BLaER1 (cell line): ENCODE data around the gene SRRD.

Experiments used
- H3K27ac ChIP-seq: shearing (Covaris generic); formaldehyde crosslinking; 2 replicates; pipeline ENCODE4 v1.8.1; 2022
- H3K27me3 ChIP-seq: shearing (Covaris generic); formaldehyde crosslinking; 2 replicates; pipeline ENCODE4 v1.8.1; 2022
- H3K36me3 ChIP-seq: shearing (Covaris generic); formaldehyde crosslinking; 2 replicates; pipeline ENCODE4 v1.8.1; 2022
- H3K4me1 ChIP-seq: shearing (Covaris generic); formaldehyde crosslinking; 2 replicates; pipeline ENCODE4 v1.8.1; 2022
- H3K4me2 ChIP-seq: shearing (Covaris generic); formaldehyde crosslinking; 2 replicates; pipeline ENCODE4 v1.8.1; 2022
- H3K4me3 ChIP-seq: shearing (Covaris generic); formaldehyde crosslinking; 2 replicates; pipeline ENCODE4 v1.8.1; 2022
- H3K9ac ChIP-seq: shearing (Covaris generic); formaldehyde crosslinking; 2 replicates; pipeline ENCODE4 v1.8.1; 2022
- H3K9me3 ChIP-seq: shearing (Covaris generic); formaldehyde crosslinking; 2 replicates; pipeline ENCODE4 v1.8.1; 2022
- H4K20me1 ChIP-seq: shearing (Covaris generic); formaldehyde crosslinking; 2 replicates; pipeline ENCODE4 v1.8.1; 2022
- Cebpa-rat ChIP-seq: shearing (Covaris generic); IDR thresholded peaks from 2 replicates; pipeline ENCODE4 v1.8.1; 2022

Gene SRRD

GRCh38 chr22:26466196-26466595, 17.5 kb upstream of the SRRD start:
- Histone ChIP-seq H3K4me3 (0 out of 2 replicates have a peak overlapping the region, but pooled peaks have one; percentile 4), H3K4me2 (peak overlapping the region; percentile 94), H3K9me3 (no peaks in the 10 kb centered on the region), H3K27me3 (no peaks in the 10 kb centered on the region), H3K36me3 (peaks cover 100% of the 10 kb centered on the region), H4K20me1 (peaks cover 100% of the 10 kb centered on the region), H3K27ac (0 out of 2 replicates have a peak overlapping the region, but pooled peaks have one; percentile 20), H3K4me1 (peaks cover 100% of the 10 kb centered on the region), H3K9ac (peak overlapping the region; percentile 44)
- TF ChIP-seq Cebpa-rat = no peak

GRCh38 chr22:26470807-26471206, 12.9 kb upstream of the SRRD start:
- Histone ChIP-seq H3K9me3 (no peaks in the 10 kb centered on the region), H3K4me1 (peaks cover 86% of the 10 kb centered on the region), H3K36me3 (peaks cover 100% of the 10 kb centered on the region), H3K4me3 (0 out of 2 replicates have a peak overlapping the region, but pooled peaks have one; percentile 90), H3K4me2 (peak overlapping the region; percentile 94), H3K27ac (0 out of 2 replicates have a peak overlapping the region, but pooled peaks have one; percentile 8), H4K20me1 (peaks cover 94% of the 10 kb centered on the region), H3K27me3 (no peaks in the 10 kb centered on the region), H3K9ac (peak overlapping the region; percentile 100; the same call in 1 of the 2 replicates)
- TF ChIP-seq Cebpa-rat = no peak

DNA sequence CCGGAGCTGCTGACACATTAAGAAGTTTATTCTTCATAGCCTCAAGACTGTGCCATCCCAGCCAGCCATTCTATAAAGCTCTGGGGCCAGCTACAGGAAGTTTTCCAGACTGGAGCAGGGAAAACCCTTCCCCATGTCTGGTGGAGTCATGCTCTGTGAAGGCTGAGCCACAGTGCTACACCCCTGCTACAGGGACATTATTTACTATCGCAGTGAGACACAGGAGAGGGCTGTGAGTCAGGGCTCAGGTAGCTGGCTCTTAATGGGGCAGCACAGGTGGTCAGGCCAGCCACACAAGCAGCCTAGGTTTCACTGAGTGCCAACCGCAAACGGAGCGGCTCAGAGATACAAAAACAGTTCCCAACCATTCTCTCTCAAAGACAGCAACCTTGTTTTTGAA, 12.2 kb upstream of the SRRD start:
- H3K36me3 ChIP-seq = peaks cover 100% of the 10 kb centered on the region
- peaks cover 79% of the 10 kb centered on the region for H3K4me1 ChIP-seq
- H4K20me1 ChIP-seq = peaks cover 87% of the 10 kb centered on the region
- no peak for TF ChIP-seq Cebpa-rat
- H3K27ac ChIP-seq = peak overlapping the region; percentile 98
- peak overlapping the region; percentile 90 for H3K4me3 ChIP-seq
- H3K4me2 ChIP-seq = peak overlapping the region; percentile 94
- H3K9ac ChIP-seq = peak overlapping the region; percentile 100
- H3K27me3 ChIP-seq = no peaks in the 10 kb centered on the region
- no peaks in the 10 kb centered on the region for H3K9me3 ChIP-seq

GRCh38 chr22:26474682-26475081, 9.0 kb upstream of the SRRD start:
- Histone ChIP-seq H3K27me3 (no peaks in the 10 kb centered on the region), H3K27ac (peak overlapping the region; percentile 98), H3K9ac (peak overlapping the region; percentile 100), H4K20me1 (peaks cover 55% of the 10 kb centered on the region), H3K4me3 (peak overlapping the region; percentile 90), H3K4me1 (peaks cover 47% of the 10 kb centered on the region), H3K36me3 (peaks cover 87% of the 10 kb centered on the region), H3K4me2 (peak overlapping the region; percentile 94), H3K9me3 (no peaks in the 10 kb centered on the region)
- no peak for TF ChIP-seq Cebpa-rat

GRCh38 chr22:26476705-26477340, 6.9 kb upstream of the SRRD start:
- TF ChIP-seq Cebpa-rat = no peak
- peaks cover 34% of the 10 kb centered on the region for H4K20me1 ChIP-seq
- peak overlapping the region; percentile 98 for H3K27ac ChIP-seq
- peak overlapping the region; percentile 90 for H3K4me3 ChIP-seq
- peaks cover 66% of the 10 kb centered on the region for H3K36me3 ChIP-seq
- no peaks in the 10 kb centered on the region for H3K9me3 ChIP-seq
- H3K4me2 ChIP-seq = peak overlapping the region; percentile 94
- peak overlapping the region; percentile 100 for H3K9ac ChIP-seq
- H3K4me1 ChIP-seq = peaks cover 26% of the 10 kb centered on the region
- H3K27me3 ChIP-seq = no peaks in the 10 kb centered on the region

DNA sequence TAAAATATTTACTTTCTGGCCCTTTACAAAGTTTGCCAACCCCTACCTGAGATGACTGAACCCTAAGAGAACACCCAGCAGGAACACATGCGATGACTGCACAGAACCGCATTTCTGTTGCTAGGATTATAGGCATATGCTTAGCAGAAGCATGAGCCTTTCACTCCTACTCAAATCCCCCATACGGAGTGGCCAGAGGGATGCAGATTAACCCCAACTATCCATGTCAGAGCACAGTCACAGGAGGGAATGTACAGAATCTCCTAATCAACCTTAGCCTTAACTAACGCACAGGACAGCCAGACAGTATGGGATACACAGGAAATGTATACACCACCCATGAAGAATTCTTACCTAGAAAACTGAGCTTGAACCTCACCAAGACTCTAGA, 6.3 kb upstream of the SRRD start:
- H3K36me3 ChIP-seq = peaks cover 61% of the 10 kb centered on the region
- H3K4me2 ChIP-seq = peak overlapping the region; percentile 94
- H3K9me3 ChIP-seq = no peaks in the 10 kb centered on the region
- no peaks in the 10 kb centered on the region for H3K27me3 ChIP-seq
- peaks cover 22% of the 10 kb centered on the region for H3K4me1 ChIP-seq
- peak overlapping the region; percentile 90 for H3K4me3 ChIP-seq
- peak overlapping the region; percentile 100 for H3K9ac ChIP-seq
- TF ChIP-seq Cebpa-rat = no peak
- peak overlapping the region; percentile 98 for H3K27ac ChIP-seq
- H4K20me1 ChIP-seq = peaks cover 28% of the 10 kb centered on the region

- Histone ChIP-seq H3K9ac (peak overlapping the region; percentile 100), H3K27ac (peak overlapping the region; percentile 98)
Observed at GRCh38 chr22:26479043-26479791, 4.5 kb upstream of the SRRD start.

DNA sequence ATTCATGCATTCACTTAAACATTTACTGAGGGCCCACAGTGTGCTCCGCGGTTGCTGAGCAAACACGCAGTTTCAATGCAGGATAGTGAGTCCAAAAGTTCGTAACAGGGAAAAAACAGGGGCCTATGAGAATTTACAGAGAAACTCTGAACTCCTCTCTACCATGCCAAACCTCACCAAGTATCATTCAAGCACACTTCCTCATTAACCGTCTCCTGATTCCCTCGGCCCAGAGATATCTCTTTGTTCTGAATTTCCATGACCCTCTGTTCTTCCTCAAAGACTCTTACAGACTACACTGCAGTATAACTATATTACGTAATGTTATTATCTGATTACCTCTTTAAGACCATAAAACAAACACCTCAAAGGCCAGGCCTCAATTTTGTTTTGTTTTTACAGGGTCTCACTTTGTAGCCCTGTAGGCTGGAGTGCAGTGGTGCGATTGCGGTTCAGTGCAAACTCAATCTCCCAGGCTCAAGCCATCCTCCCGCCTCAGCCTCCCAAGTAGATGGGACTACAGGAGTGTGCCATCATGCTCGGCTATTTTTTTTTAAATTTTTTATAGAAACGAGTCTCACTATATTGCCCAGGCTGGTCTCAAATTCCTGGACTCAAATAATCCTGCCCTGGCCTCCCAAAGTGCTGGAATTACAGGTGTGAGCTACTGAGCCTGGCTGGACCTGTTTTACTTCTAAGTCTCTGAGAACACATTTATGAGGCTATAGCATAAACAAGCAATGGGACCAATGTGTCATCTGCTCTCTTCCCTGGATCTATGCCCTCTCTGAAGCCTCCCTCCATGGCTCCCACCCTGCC, 3.7 kb upstream of the SRRD start:
- peaks cover 34% of the 10 kb centered on the region for H3K36me3 ChIP-seq
- peaks cover 14% of the 10 kb centered on the region for H3K4me1 ChIP-seq

More at GRCh38 chr22:26479043-26479791, 4.5 kb upstream of the SRRD start:
- H4K20me1 ChIP-seq = peaks cover 10% of the 10 kb centered on the region
- TF ChIP-seq Cebpa-rat = no peak
- no peaks in the 10 kb centered on the region for H3K27me3 ChIP-seq
- H3K36me3 ChIP-seq = peaks cover 42% of the 10 kb centered on the region
- peaks cover 9% of the 10 kb centered on the region for H3K4me1 ChIP-seq
- no peaks in the 10 kb centered on the region for H3K9me3 ChIP-seq
- H3K4me2 ChIP-seq = peak overlapping the region; percentile 94
- H3K4me3 ChIP-seq = peak overlapping the region; percentile 90

GRCh38 chr22:26480611-26480932, 3.1 kb upstream of the SRRD start:
- Histone ChIP-seq H3K4me2 (peak overlapping the region; percentile 94), H4K20me1 (no peaks in the 10 kb centered on the region), H3K9ac (peak overlapping the region; percentile 100), H3K9me3 (no peaks in the 10 kb centered on the region), H3K4me1 (peaks cover 20% of the 10 kb centered on the region), H3K27me3 (no peaks in the 10 kb centered on the region), H3K4me3 (peak overlapping the region; percentile 90), H3K27ac (peak overlapping the region; percentile 98), H3K36me3 (peaks cover 29% of the 10 kb centered on the region)
- no peak for TF ChIP-seq Cebpa-rat

More for the DNA sequence above, 3.7 kb upstream of the SRRD start:
- peak overlapping the region; percentile 98 for H3K27ac ChIP-seq
- H3K9ac ChIP-seq = peak overlapping the region; percentile 100
- peak overlapping the region; percentile 94 for H3K4me2 ChIP-seq
- H3K27me3 ChIP-seq = no peaks in the 10 kb centered on the region
- H4K20me1 ChIP-seq = peaks cover 2% of the 10 kb centered on the region; the same call in 1 of the 2 replicates
- H3K9me3 ChIP-seq = no peaks in the 10 kb centered on the region
- peak; percentile 54; the same call in 1 of the 2 replicates for TF ChIP-seq Cebpa-rat
- H3K4me3 ChIP-seq = peak overlapping the region; percentile 90
